ENCODE results near the gene RAD51B. TPM values are rescaled to one million over a fixed set of nuclear protein-coding genes. Genes with fewer than 3 reads are reported as not detected.

RAD51B gene
- total and polyA plus RNA-seq, 2 of the 13 experiments (the other 11 are each of a cell fraction or from before 2014, with no cell fraction given), result 7.0 to 9.5 TPM

- TF ChIP-seq BCL6 (CRISPR knock-in tag; IDR thresholded peaks at IDR 0.05) (peak; percentile 94), ISL2 (CRISPR knock-in tag; IDR thresholded peaks at IDR 0.05) (0 out of 2 replicates have a peak, but pooled peaks have one; percentile 51), FOXO4 (CRISPR knock-in tag; conservative IDR thresholded peaks at IDR 0.05) (no peak), ZNF143 (CRISPR knock-in tag; IDR thresholded peaks at IDR 0.05) (no peak), FOXJ3 (CRISPR knock-in tag; IDR thresholded peaks at IDR 0.05; ENCODE audit: borderline replicate concordance) (peak; percentile 65; the same call in 1 of the 2 replicates), MEIS1 (CRISPR knock-in tag; IDR thresholded peaks at IDR 0.05; ENCODE audit: borderline replicate concordance) (no peak), ZNF460 (CRISPR knock-in tag; IDR thresholded peaks at IDR 0.05; ENCODE audit: borderline replicate concordance) (peak; percentile 83; the same call in 1 of the 2 replicates), KIAA2018 (CRISPR knock-in tag; IDR thresholded peaks at IDR 0.05; ENCODE audit: borderline replicate concordance) (no peak), ZNF605 (CRISPR knock-in tag; IDR thresholded peaks at IDR 0.05) (peak; percentile 79; the same call in 1 of the 2 replicates), MIXL1 (CRISPR knock-in tag; IDR thresholded peaks at IDR 0.05) (peak; percentile 52; the same call in 1 of the 2 replicates), NAIF1 (CRISPR knock-in tag; IDR thresholded peaks at IDR 0.05; ENCODE audit: borderline replicate concordance) (no peak), ZMYM4 (CRISPR knock-in tag; IDR thresholded peaks at IDR 0.05) (peak; percentile 71), GLI4 (CRISPR knock-in tag; IDR thresholded peaks at IDR 0.05; ENCODE audit: borderline replicate concordance) (no peak), PHF20 (CRISPR knock-in tag; IDR thresholded peaks at IDR 0.05) (peak; percentile 24; the same call in 1 of the 2 replicates), MIER2 (CRISPR knock-in tag; IDR thresholded peaks at IDR 0.05) (peak; percentile 68), ATF7-NPFF (CRISPR knock-in tag; IDR thresholded peaks at IDR 0.05; ENCODE audit: low read depth) (no peak), SALL2 (CRISPR knock-in tag; IDR thresholded peaks at IDR 0.05) (no peak), BHLHE40 (IDR thresholded peaks at IDR 0.05; ENCODE audit: low read length) (peak; percentile 50; the same call in 1 of the 2 replicates), ZSCAN9 (CRISPR knock-in tag; IDR thresholded peaks at IDR 0.05; ENCODE audit: borderline replicate concordance) (peak; percentile 65; the same call in 1 of the 2 replicates)
Measured at GRCh38 chr14:68577802-68578541, 758.4 kb downstream of the RAD51B start (continued).

Data from HepG2 (cell line).